AG09319 (cell line): Measurements from ENCODE around the gene FBXO44.

Experiments used
- DNase-seq: peaks from one replicate; pipeline ENCODE4 v3.0.0-alpha.2; 2010; ENCODE audit warnings: low read depth; ENCODE audit errors: extremely low read depth
- CTCF ChIP-seq: IDR thresholded peaks from 2 replicates; pipeline ENCODE4 v1.5.1; 2011; ENCODE audit warnings: low read depth, mild to moderate bottlenecking, inconsistent platforms, low read length, moderate library complexity

FBXO44 gene

GRCh38 chr1:11691928-11692711 lies 37.4 kb downstream of the FBXO44 start:
- DNase-seq = no peak
- TF ChIP-seq CTCF = no peak

GRCh38 chr1:11693024-11693590 lies 38.4 kb downstream of the FBXO44 start:
- peak; percentile 27 for DNase-seq
- no peak for TF ChIP-seq CTCF

- no peak for DNase-seq
- TF ChIP-seq CTCF = no peak
These were observed 39.2 kb downstream of the FBXO44 start for GRCh38 chr1:11693917-11694316.

GRCh38 chr1:11695861-11696260 lies 41.2 kb downstream of the FBXO44 start:
- TF ChIP-seq CTCF = no peak
- DNase-seq = no peak

GRCh38 chr1:11697188-11697892 lies 42.7 kb downstream of the FBXO44 start:
- DNase-seq = no peak
- no peak for TF ChIP-seq CTCF

GRCh38 chr1:11697893-11698210 lies 43.2 kb downstream of the FBXO44 start:
- TF ChIP-seq CTCF = no peak
- DNase-seq = no peak
